ENCODE data around the gene VKORC1. TPM values are rescaled to one million over a fixed set of nuclear protein-coding genes. Genes with fewer than 3 reads are reported as not detected.

Gene VKORC1
- polyA plus RNA-seq, 3 donors: 59.2 to 113 (median 91.2) TPM

DNA sequence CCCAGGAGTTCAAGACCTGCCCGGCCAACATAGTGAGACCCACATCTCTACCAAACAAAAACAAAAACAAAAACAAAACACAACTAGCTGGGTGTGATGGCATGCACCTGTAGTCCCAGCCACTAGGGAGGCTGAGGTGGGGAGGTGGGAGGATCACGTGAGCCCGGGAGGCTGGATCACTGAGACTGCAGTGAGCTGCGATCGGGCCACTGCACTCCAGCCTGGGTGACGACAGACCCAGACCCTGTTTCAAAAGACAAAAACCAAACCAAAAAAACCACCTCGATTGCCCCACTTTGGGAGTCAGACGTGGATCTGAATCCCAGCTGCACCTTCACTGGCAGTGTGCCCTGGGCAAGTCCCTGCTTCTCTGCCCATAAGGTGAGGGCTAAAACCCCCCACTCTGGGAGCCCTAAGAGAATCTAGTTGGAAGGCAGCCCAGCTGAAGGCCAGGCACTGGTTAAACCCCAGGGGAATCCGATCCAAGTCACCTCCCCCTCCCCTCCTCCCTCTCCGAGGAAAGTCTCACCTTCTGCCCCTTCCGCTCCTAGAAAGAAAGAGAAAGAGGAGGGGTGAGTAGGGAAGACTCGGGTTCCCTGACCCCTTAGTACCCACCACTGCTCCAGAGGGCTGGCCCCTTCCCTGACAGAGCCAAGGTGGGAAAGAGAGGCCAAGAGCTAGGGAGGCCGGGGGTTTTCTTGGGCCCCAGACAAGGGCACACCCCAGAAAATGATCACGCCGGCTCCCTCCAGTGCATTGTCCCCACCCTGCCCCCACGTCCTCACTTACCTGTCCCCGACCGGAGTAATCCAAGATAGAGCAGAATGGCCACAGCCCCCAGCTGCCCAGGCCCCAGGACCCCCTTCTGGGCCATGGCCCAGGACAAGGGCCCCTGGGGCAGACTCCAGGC is 40.3 kb upstream of the VKORC1 start:
- no peak overlapping the region for H3K9ac ChIP-seq (ENCODE audit: insufficient read depth, low read length, poor library complexity, severe bottlenecking)
- no peaks in the 10 kb centered on the region for H3K79me2 ChIP-seq (ENCODE audit: insufficient read depth, low read length)
- peak overlapping the region; percentile 25 for H3K4me2 ChIP-seq (replicated peaks; ENCODE audit: extremely low read depth, low read length, poor library complexity, severe bottlenecking)
- no peaks in the 10 kb centered on the region for H3K27me3 ChIP-seq (ENCODE audit: control insufficient read depth in 2 of 2, insufficient read depth in 2 of 2, low read length in 2 of 2)
- peaks cover 38 to 57% of the 10 kb centered on the region in 2 donors for H3K4me1 ChIP-seq (ENCODE audit: control insufficient read depth in 1 of 2, insufficient read depth in 2 of 2, low read length in 2 of 2)
- Mint-ChIP-seq H3K9me3 (no peaks in the 10 kb centered on the region), H3K27ac (peak overlapping the region; percentile 60 to 91 (median 82)), H3K36me3 (peaks cover 34 to 38% of the 10 kb centered on the region in 2 donors), H3K27me3 (ENCODE audit: low read depth in 3 of 3) (peaks cover 0 to 1% (median 1%) of the 10 kb centered on the region in 3 donors), H3K4me1 (peaks cover 40% of the 10 kb centered on the region), H3K4me3 (peak overlapping the region in 1 of 2 donors; percentile 46)
- H3K9me3 ChIP-seq (replicated peaks in 1 of 2; ENCODE audit: control insufficient read depth in 1 of 2, insufficient read depth in 1 of 2, low read length in 2 of 2): no peaks in the 10 kb centered on the region
- no peaks in the 10 kb centered on the region for H4K20me1 ChIP-seq (ENCODE audit: insufficient read depth, low read length)
- intact Hi-C loops (cut with micrococcal nuclease): no loop called here
- whole genome bisulfite sequencing (ENCODE audit: insufficient coverage): 72% methylated on average over 8 of the region's 18 CpGs
- H3K4me3 ChIP-seq (replicated peaks in 1 of 3; ENCODE audit: low read depth in 2 of 3, low read length in 3 of 3): peak overlapping the region in 1 of 3 experiments; percentile 8
- H2AFZ ChIP-seq (ENCODE audit: insufficient read depth, low read depth, low read length, poor library complexity, severe bottlenecking): no peak overlapping the region
- TF ChIP-seq CTCF (IDR thresholded peaks at IDR 0.05): no peak
- H3K27ac ChIP-seq (ENCODE audit: low read depth in 1 of 2, low read length in 2 of 2): peak overlapping the region; percentile 22 to 65
- peaks cover 23 to 32% of the 10 kb centered on the region in 2 donors for H3K36me3 ChIP-seq (replicated peaks in 1 of 2; ENCODE audit: control insufficient read depth in 1 of 2, insufficient read depth in 2 of 2, low read length in 2 of 2)
- DNase-seq: peak; percentile 38 to 79 (median 65)

DNA sequence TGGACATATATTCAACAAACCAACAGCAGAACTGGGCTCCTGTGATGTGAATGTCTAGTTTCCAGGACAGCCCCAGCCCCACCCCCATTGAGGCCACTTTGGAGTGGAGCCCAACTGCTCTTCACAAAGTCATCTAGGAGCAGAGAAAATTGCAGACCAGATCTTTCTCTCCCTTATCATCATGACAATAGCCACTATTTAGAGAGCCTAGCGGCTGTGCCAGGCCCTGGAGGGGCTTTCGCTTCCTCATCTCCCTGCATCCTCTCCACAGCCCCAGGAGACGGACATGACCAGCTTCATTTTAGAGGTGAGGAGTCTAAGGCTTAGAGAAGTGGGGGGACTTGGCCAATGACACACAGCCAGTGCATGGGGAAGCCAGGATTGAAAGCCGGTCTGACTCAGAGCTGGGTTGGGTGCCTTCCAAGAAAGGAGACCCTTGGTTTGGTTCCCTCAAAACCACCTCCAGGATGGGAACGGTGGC is 39.5 kb upstream of the VKORC1 start:
- intact Hi-C loops (cut with micrococcal nuclease): no loop called here
- H3K27me3 ChIP-seq (ENCODE audit: control insufficient read depth in 2 of 2, insufficient read depth in 2 of 2, low read length in 2 of 2): no peaks in the 10 kb centered on the region
- no peaks in the 10 kb centered on the region for H3K9me3 Mint-ChIP-seq
- WGBS (ENCODE audit: insufficient coverage): 0% methylated on average over 2 of the region's 5 CpGs
- H2AFZ ChIP-seq (ENCODE audit: insufficient read depth, low read depth, low read length, poor library complexity, severe bottlenecking): no peak overlapping the region
- peak overlapping the region in 1 of 2 donors; percentile 46 for H3K4me3 Mint-ChIP-seq
- peak overlapping the region; percentile 25 for H3K4me2 ChIP-seq (replicated peaks; ENCODE audit: extremely low read depth, low read length, poor library complexity, severe bottlenecking)
- DNase-seq: peak; percentile 78 to 93 (median 82)
- H3K36me3 Mint-ChIP-seq: peaks cover 34 to 38% of the 10 kb centered on the region in 2 donors
- H3K27ac Mint-ChIP-seq: peak overlapping the region; percentile 60 to 91 (median 82)
- no peaks in the 10 kb centered on the region for H3K9me3 ChIP-seq (replicated peaks in 1 of 2; ENCODE audit: control insufficient read depth in 1 of 2, insufficient read depth in 1 of 2, low read length in 2 of 2)
- H3K79me2 ChIP-seq (ENCODE audit: insufficient read depth, low read length): no peaks in the 10 kb centered on the region
- peaks cover 23 to 32% of the 10 kb centered on the region in 2 donors for H3K36me3 ChIP-seq (replicated peaks in 1 of 2; ENCODE audit: control insufficient read depth in 1 of 2, insufficient read depth in 2 of 2, low read length in 2 of 2)
- peaks cover 0 to 1% (median 1%) of the 10 kb centered on the region in 3 donors for H3K27me3 Mint-ChIP-seq (ENCODE audit: low read depth in 3 of 3)
- peaks cover 45 to 63% of the 10 kb centered on the region in 2 donors for H3K4me1 ChIP-seq (ENCODE audit: control insufficient read depth in 1 of 2, insufficient read depth in 2 of 2, low read length in 2 of 2)
- peak overlapping the region; percentile 22 to 65 for H3K27ac ChIP-seq (ENCODE audit: low read depth in 1 of 2, low read length in 2 of 2)
- TF ChIP-seq CTCF (IDR thresholded peaks at IDR 0.05): no peak
- H3K9ac ChIP-seq (ENCODE audit: insufficient read depth, low read length, poor library complexity, severe bottlenecking): no peak overlapping the region
- peaks cover 48% of the 10 kb centered on the region for H3K4me1 Mint-ChIP-seq
- no peaks in the 10 kb centered on the region for H4K20me1 ChIP-seq (ENCODE audit: insufficient read depth, low read length)
- peak overlapping the region in 1 of 3 experiments; percentile 8 for H3K4me3 ChIP-seq (replicated peaks in 1 of 3; ENCODE audit: low read depth in 2 of 3, low read length in 3 of 3)
